ENCODE results near the gene CCDC68.
"Not testable (repeated sequence)": the region's sequence is repeated elsewhere in the genome, so short reads cannot be mapped to it uniquely, and the experiment has no call there.

CCDC68 gene

GRCh38 chr18:54872681-54873080, 86.6 kb downstream of the CCDC68 start:
- TF ChIP-seq, protein P1, sequence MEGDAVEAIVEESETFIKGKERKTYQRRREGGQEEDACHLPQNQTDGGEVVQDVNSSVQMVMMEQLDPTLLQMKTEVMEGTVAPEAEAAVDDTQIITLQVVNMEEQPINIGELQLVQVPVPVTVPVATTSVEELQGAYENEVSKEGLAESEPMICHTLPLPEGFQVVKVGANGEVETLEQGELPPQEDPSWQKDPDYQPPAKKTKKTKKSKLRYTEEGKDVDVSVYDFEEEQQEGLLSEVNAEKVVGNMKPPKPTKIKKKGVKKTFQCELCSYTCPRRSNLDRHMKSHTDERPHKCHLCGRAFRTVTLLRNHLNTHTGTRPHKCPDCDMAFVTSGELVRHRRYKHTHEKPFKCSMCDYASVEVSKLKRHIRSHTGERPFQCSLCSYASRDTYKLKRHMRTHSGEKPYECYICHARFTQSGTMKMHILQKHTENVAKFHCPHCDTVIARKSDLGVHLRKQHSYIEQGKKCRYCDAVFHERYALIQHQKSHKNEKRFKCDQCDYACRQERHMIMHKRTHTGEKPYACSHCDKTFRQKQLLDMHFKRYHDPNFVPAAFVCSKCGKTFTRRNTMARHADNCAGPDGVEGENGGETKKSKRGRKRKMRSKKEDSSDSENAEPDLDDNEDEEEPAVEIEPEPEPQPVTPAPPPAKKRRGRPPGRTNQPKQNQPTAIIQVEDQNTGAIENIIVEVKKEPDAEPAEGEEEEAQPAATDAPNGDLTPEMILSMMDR (IDR thresholded peaks at IDR 0.05; ENCODE audit: borderline replicate concordance, insufficient read depth, low read depth, low read length): no peak
- no peak overlapping the region for H3K4me3 ChIP-seq (ENCODE audit: low read depth, low read length)

- TF ChIP-seq, protein P1 (IDR thresholded peaks at IDR 0.05; ENCODE audit: borderline replicate concordance, insufficient read depth, low read depth, low read length): no peak
Measured at GRCh38 chr18:54871231-54871630, 88.0 kb downstream of the CCDC68 start.

DNA sequence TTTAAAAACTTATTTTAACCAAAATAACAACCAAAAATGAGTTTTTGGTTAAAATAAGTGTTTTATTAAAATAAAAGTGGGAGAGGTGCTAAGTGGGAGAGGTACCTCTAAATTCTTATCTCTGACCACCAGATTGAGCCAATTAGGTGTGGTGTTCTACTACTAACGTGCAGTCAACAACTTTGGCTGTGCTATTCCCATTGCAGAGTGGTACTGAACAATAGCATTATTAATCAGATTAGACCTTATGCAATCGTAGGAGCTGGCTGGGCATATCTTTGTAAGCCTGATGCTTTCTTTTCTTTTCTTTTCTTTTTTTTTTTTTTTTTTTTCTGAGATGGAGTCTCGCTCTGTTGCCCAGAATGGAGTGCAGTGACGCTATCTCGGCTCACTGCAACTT, 92.1 kb downstream of the CCDC68 start:
- no peak overlapping the region for H3K4me3 ChIP-seq (ENCODE audit: low read depth, low read length)
- TF ChIP-seq, protein P1 (IDR thresholded peaks at IDR 0.05; ENCODE audit: borderline replicate concordance, insufficient read depth, low read depth, low read length): no peak

More at GRCh38 chr18:54871231-54871630, 88.0 kb downstream of the CCDC68 start:
- H3K4me3 ChIP-seq (ENCODE audit: low read depth, low read length): no peak overlapping the region

- TF ChIP-seq, protein P1 (IDR thresholded peaks at IDR 0.05; ENCODE audit: borderline replicate concordance, insufficient read depth, low read depth, low read length): no peak
- no peak overlapping the region for H3K4me3 ChIP-seq (ENCODE audit: low read depth, low read length)
Measured at GRCh38 chr18:54860941-54861340, 98.3 kb downstream of the CCDC68 start.

- TF ChIP-seq, protein P1 (IDR thresholded peaks at IDR 0.05; ENCODE audit: borderline replicate concordance, insufficient read depth, low read depth, low read length): no peak
- no peak overlapping the region for H3K4me3 ChIP-seq (ENCODE audit: low read depth, low read length)
Measured at GRCh38 chr18:54859667-54860421, 99.4 kb downstream of the CCDC68 start.

GRCh38 chr18:54857499-54857898, 101.8 kb downstream of the CCDC68 start:
- TF ChIP-seq, protein P1 (IDR thresholded peaks at IDR 0.05; ENCODE audit: borderline replicate concordance, insufficient read depth, low read depth, low read length): no peak
- H3K4me3 ChIP-seq (ENCODE audit: low read depth, low read length): no peak overlapping the region

- TF ChIP-seq, protein P1 (IDR thresholded peaks at IDR 0.05; ENCODE audit: borderline replicate concordance, insufficient read depth, low read depth, low read length): no peak
- no peak overlapping the region for H3K4me3 ChIP-seq (ENCODE audit: low read depth, low read length)
Measured at GRCh38 chr18:54856105-54856646, 103.1 kb downstream of the CCDC68 start.

- not testable (repeated sequence) for H3K4me3 ChIP-seq (ENCODE audit: low read depth, low read length)
Measured at GRCh38 chr18:54855050-54855449, 104.2 kb downstream of the CCDC68 start.

Data from GM12875 (cell line).